Transverse colon (tissue), 4 donors: ENCODE measurements around the gene MYO7B. TPM values are rescaled to one million over a fixed set of nuclear protein-coding genes. Genes with fewer than 3 reads are reported as not detected.

Experiments used
- DNase-seq: peaks from one replicate; pipeline ENCODE4 v3.0.0-alpha.2; 2019
- H3K27ac ChIP-seq, 4 donors: fragments of 200-600 bp; sonication (generic); 2 replicates each; pipeline ENCODE4 v1.5.1; 2016 to 2018; ENCODE audit warnings: inconsistent platforms in 4 of 4
- H3K27me3 ChIP-seq: fragments of 200-600 bp; sonication (generic); 2 replicates; pipeline ENCODE4 v1.5.1; 2017; ENCODE audit warnings: inconsistent platforms
- H3K36me3 ChIP-seq, 4 donors: fragments of 200-600 bp; sonication (generic); 2 replicates each; pipeline ENCODE4 v1.5.1; 2017 to 2019; ENCODE audit warnings: inconsistent platforms in 4 of 4
- H3K4me1 ChIP-seq, 4 donors: fragments of 200-600 bp; sonication (generic); 2 replicates each; pipeline ENCODE4 v1.5.1; 2017 to 2020; ENCODE audit warnings: inconsistent platforms in 4 of 4
- H3K4me3 ChIP-seq, 4 donors: fragments of 200-600 bp; sonication (generic); 1 replicate in 1 of 4; 2 replicates in 3 of 4; pipeline versions ENCODE4 v1.5.1 to v1.6.1; 2017 to 2019; ENCODE audit warnings: inconsistent platforms in 4 of 4
- H3K9me3 ChIP-seq, 2 donors: fragments of 200-600 bp; sonication (generic); 2 replicates each; pipeline ENCODE4 v1.5.1; 2017 to 2019; ENCODE audit warnings: inconsistent platforms in 2 of 2
- EP300 ChIP-seq: sonication (generic); formaldehyde crosslinking; IDR thresholded peaks from one replicate; pipeline ENCODE4 v1.6.1; 2017; ENCODE audit warnings: antibody characterized with exemption, low read depth
- POLR2A ChIP-seq: fragments of 450-650 bp; IDR thresholded peaks from one replicate; pipeline ENCODE4 v1.6.1; 2016; ENCODE audit warnings: antibody characterized with exemption, mild to moderate bottlenecking, moderate library complexity
- POLR2AphosphoS5 ChIP-seq, 3 donors: sonication (generic); formaldehyde crosslinking; IDR thresholded peaks; one replicate each; pipeline ENCODE4 v1.6.1; 2016; ENCODE audit warnings: antibody characterized with exemption in 3 of 3
- WGBS, 2 donors: methylation state at CpG; one replicate each; pipeline ENCODE4 v1.1.5; 2018; ENCODE audit warnings: low coverage in 1 of 2; 5-methylcytosine and 5-hydroxymethylcytosine counted together
- in situ Hi-C, 4 donors: fragments of 200-750 bp; cut with MboI; loops; one replicate each; pipeline versions ENCODE4 v1.15.0 to v1.15.1; 2017; ENCODE audit warnings: low sequenced_read_pairs in 3 of 4, low pct_ligation_motif_present in 1 of 4, low pct_unique_long_range_greater_than_20kb in 1 of 4
- intact Hi-C: fragments of 100-400 bp; cut with DNase I; formaldehyde crosslinking; loops from one replicate; pipeline ENCODE4 v1.15.1; 2023; ENCODE audit warnings: low total_unique reads
- total RNA-seq, 4 donors: library from RNA; depleted of rRNA; stranded (reverse); fragments of >200 nt; gene quantifications; one replicate each; pipeline ENCODE4 v1.1.0, GENCODE V29; 2016
- TF ChIP-seq, protein P1 (sequence below), 5 experiments: fragments of 200-600 bp in 3 of 5; fragments of 450-650 bp in 2 of 5; sonication (generic) in 3 of 5; IDR thresholded peaks; 1 replicate in 2 of 5; 2 replicates in 3 of 5; pipeline ENCODE4 v1.5.1; 2016 to 2017; ENCODE audit warnings: antibody characterized with exemption in 5 of 5, inconsistent platforms in 3 of 5, mild to moderate bottlenecking in 2 of 5, moderate library complexity in 1 of 5

MYO7B gene
- total RNA-seq, 4 donors from 2014 or later, result 242 to 637 (median 280) TPM

DNA sequence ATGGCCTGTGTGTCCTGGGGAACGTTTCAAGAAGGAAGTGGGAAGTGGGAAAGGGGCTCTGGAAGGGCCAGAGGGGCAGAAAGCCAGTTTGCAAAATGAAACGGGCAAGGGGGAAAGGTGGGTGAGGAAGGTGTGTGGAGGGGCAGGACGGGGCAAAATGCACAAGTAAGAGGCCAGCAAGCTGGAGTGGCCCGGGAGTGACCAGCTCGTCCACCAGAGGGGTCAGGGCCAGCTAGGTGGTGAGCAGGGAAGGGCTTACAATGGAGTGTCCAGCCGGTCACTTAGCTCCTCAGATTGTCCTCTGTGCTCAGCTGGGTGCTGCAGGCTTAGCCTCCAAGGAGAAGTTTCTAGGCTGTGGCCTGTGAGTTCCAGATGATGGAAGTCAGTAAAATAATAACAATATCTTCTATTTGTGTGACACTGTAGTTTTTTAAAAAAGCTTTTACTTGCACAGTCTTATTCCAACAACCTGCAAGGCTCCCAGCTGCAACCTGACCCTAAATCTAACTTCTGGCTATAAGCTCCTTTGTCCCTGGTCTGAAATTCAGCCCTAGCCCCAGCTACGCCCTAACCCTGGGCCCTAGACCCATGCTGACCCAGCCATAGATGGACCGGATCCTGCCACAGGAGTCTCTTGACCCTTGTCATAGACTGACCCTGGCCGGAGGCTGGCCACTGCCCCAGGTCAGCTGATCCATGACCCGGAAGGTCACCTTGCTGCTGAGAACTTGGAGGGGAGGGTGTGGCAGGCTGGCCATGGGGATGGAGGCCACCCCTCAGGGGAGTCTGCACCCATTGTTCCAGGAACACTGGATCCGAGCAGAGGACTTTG lies 29.2 kb downstream of the MYO7B start:
- 70 to 86% methylated on average over 7 to 11 of the region's 11 CpGs for WGBS, 2 donors
- in situ Hi-C loops, result no loop called here
- TF ChIP-seq POLR2AphosphoS5 (IDR thresholded peaks at IDR 0.05) (no peak), POLR2A (no peak), EP300 (no peak)
- TF ChIP-seq, protein P1, sequence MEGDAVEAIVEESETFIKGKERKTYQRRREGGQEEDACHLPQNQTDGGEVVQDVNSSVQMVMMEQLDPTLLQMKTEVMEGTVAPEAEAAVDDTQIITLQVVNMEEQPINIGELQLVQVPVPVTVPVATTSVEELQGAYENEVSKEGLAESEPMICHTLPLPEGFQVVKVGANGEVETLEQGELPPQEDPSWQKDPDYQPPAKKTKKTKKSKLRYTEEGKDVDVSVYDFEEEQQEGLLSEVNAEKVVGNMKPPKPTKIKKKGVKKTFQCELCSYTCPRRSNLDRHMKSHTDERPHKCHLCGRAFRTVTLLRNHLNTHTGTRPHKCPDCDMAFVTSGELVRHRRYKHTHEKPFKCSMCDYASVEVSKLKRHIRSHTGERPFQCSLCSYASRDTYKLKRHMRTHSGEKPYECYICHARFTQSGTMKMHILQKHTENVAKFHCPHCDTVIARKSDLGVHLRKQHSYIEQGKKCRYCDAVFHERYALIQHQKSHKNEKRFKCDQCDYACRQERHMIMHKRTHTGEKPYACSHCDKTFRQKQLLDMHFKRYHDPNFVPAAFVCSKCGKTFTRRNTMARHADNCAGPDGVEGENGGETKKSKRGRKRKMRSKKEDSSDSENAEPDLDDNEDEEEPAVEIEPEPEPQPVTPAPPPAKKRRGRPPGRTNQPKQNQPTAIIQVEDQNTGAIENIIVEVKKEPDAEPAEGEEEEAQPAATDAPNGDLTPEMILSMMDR (IDR thresholded peaks at IDR 0.05), result no peak
- H3K36me3 ChIP-seq, result peaks cover 0 to 13% (median 0%) of the 10 kb centered on the region in 4 donors
- H3K27me3 ChIP-seq, result no peaks in the 10 kb centered on the region
- intact Hi-C loops, result no loop called here
- no peak for DNase-seq
- H3K27ac ChIP-seq, result no peak overlapping the region
- peaks cover 0 to 9% (median 0%) of the 10 kb centered on the region in 4 donors for H3K4me1 ChIP-seq
- no peaks in the 10 kb centered on the region for H3K9me3 ChIP-seq
- no peak overlapping the region for H3K4me3 ChIP-seq

DNA sequence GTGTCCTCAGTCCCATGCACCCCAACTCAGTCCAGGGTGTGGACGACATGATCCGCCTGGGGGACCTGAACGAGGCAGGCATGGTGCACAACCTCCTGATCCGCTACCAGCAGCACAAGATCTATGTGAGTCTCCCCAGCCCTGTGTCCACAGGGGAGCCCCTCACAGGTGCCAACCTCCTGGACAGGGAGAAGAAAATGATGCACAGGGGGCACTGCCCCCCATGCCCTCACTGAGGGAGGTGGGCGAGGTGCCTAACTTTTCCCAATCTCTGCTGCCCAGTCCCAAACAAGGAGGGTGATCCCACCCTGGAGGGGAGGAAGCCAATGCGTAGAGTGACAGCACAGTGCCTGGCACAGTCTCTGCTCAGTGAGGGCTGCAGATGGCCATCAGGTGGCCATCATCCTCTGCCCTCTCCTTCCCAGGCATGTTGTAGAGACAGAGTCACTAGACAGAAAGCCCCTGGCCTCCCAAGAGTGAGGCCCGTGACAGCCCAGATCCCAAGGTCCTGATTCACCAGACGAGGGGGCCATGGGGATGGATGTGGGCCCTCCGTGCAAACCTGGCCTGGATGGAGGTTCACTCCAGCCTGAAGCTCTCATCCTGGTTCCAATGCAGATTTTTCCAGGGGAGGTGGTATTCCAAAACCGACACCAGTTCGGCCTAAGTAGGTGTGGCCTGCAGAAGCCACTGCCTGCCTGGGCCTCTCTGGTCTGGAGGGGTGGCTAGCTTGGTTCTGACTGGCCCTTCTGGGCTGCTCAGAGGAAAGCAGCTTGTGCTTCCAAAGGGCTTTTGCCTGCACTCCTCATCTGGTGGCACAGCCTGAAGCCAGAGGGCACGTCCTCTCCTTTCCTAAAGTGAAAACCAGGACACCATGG lies 30.0 kb downstream of the MYO7B start:
- peaks cover 0 to 9% (median 0%) of the 10 kb centered on the region in 4 donors for H3K4me1 ChIP-seq
- no peak for DNase-seq
- H3K36me3 ChIP-seq, result peaks cover 0 to 14% (median 0%) of the 10 kb centered on the region in 4 donors
- H3K4me3 ChIP-seq, result no peak overlapping the region
- 94% methylated on average over 11 of the region's 12 CpGs; no CpG with 5 or more reads in 1 of the 2 donors for WGBS, 2 donors
- no peaks in the 10 kb centered on the region for H3K27me3 ChIP-seq
- no peaks in the 10 kb centered on the region for H3K9me3 ChIP-seq
- intact Hi-C loops, result no loop called here
- no peak overlapping the region for H3K27ac ChIP-seq
- TF ChIP-seq POLR2AphosphoS5 (IDR thresholded peaks at IDR 0.05), result no peak
- no peak for TF ChIP-seq EP300
- TF ChIP-seq, protein P1 (IDR thresholded peaks at IDR 0.05), result no peak
- TF ChIP-seq POLR2A, result no peak
- in situ Hi-C loops, result no loop called here

DNA sequence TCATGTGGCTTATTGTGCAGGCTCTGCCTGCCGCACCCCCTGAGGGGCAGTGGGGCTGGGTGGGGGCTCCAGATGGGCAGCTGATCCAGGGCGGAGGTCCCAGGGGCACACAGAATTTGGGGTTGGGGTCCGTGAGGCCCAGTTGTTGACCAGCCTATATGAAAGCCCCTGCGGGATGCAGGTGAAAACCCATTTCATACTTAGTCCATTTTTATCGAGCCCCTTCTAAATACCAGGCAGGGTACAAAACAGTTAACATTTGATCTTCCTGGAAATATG lies 30.6 kb downstream of the MYO7B start:
- Histone ChIP-seq H3K9me3 (no peaks in the 10 kb centered on the region), H3K4me3 (no peak overlapping the region), H3K4me1 (peaks cover 0 to 9% (median 0%) of the 10 kb centered on the region in 4 donors), H3K27ac (no peak overlapping the region), H3K36me3 (peaks cover 0 to 14% (median 0%) of the 10 kb centered on the region in 4 donors), H3K27me3 (no peaks in the 10 kb centered on the region)
- intact Hi-C loops (no loop called here), in situ Hi-C loops (no loop called here)
- DNase-seq, result no peak
- 94% methylated on average over 2 to 5 of the region's 5 CpGs for WGBS, 2 donors
- TF ChIP-seq POLR2A, result no peak
- TF ChIP-seq, protein P1 (IDR thresholded peaks at IDR 0.05), result no peak
- TF ChIP-seq EP300, result no peak
- TF ChIP-seq POLR2AphosphoS5 (IDR thresholded peaks at IDR 0.05), result no peak

DNA sequence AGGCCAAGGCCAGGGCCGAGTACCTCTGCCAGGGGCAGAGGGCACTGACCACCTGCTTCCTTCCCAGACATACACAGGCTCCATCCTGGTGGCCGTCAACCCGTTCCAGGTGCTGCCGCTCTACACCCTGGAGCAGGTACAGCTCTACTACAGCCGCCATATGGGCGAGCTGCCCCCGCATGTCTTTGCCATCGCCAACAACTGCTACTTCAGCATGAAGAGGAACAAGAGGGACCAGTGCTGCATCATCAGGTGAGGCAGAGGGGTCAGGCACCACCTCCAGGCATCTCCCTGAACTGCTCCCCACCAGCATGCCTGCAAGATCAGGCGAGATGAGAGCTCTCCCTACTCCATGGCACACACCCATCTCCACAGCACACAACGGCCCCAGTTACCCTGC lies 31.1 kb downstream of the MYO7B start:
- H3K9me3 ChIP-seq, result no peaks in the 10 kb centered on the region
- in situ Hi-C loops, result no loop called here
- no peak overlapping the region for H3K4me3 ChIP-seq
- no peaks in the 10 kb centered on the region for H3K27me3 ChIP-seq
- intact Hi-C loops, result no loop called here
- no peak overlapping the region for H3K27ac ChIP-seq
- WGBS, 2 donors, result 93% methylated on average over 10 of the region's 10 CpGs; no CpG with 5 or more reads in 1 of the 2 donors
- peaks cover 0 to 9% (median 0%) of the 10 kb centered on the region in 4 donors for H3K4me1 ChIP-seq
- TF ChIP-seq, protein P1 (IDR thresholded peaks at IDR 0.05), result no peak
- no peak for TF ChIP-seq EP300
- TF ChIP-seq POLR2A, result no peak
- no peak for TF ChIP-seq POLR2AphosphoS5 (IDR thresholded peaks at IDR 0.05)
- H3K36me3 ChIP-seq, result peaks cover 0 to 14% (median 0%) of the 10 kb centered on the region in 4 donors
- DNase-seq, result no peak
